Mammary epithelial cell (primary cell): ENCODE measurements around the gene PML.

ENCODE experiments used
- CTCF ChIP-seq, 2 donors: IDR thresholded peaks in 1 of 2; conservative IDR thresholded peaks in 1 of 2; 2 replicates each; pipeline ENCODE4 v1.5.1; 2011 to 2012; ENCODE audit warnings: inconsistent platforms in 2 of 2, low read length in 2 of 2, mild to moderate bottlenecking in 2 of 2, control low read depth in 1 of 2, low read depth in 1 of 2; ENCODE audit not compliant: insufficient read depth in 1 of 2; ENCODE audit errors: extremely low read depth in 1 of 2
- EZH2 ChIP-seq: IDR thresholded peaks from 2 replicates; pipeline ENCODE4 v1.6.1; 2012; ENCODE audit warnings: low read length, inconsistent platforms, borderline replicate concordance

- TF ChIP-seq CTCF (conservative IDR thresholded peaks at IDR 0.05 in 1 of 2, IDR thresholded peaks at IDR 0.05 in 1 of 2; ENCODE audit: extremely low read depth in 1 of 2, insufficient read depth in 1 of 2, low read depth in 1 of 2, low read length in 2 of 2) (no peak), EZH2 (no peak)
Measured at GRCh38 chr15:73962433-73962832, 32.1 kb upstream of the PML start.
